Gastrocnemius medialis (tissue), 4 donors: Measurements from ENCODE around the gene ITGB2.

Experiments used
- POLR2A ChIP-seq, 2 donors: fragments of 450-650 bp; IDR thresholded peaks; one replicate each; pipeline ENCODE4 v1.6.1; 2017; ENCODE audit warnings: antibody characterized with exemption in 2 of 2, mild to moderate bottlenecking in 2 of 2, moderate library complexity in 2 of 2
- TF ChIP-seq, protein P1 (sequence below), 5 experiments: fragments of 450-650 bp in 3 of 5; fragments of 200-600 bp in 2 of 5; sonication (generic) in 2 of 5; IDR thresholded peaks in 4 of 5; conservative IDR thresholded peaks in 1 of 5; 1 replicate in 4 of 5; 2 replicates in 1 of 5; pipeline ENCODE4 v1.5.1; 2016 to 2019; ENCODE audit warnings: antibody characterized with exemption in 5 of 5, mild to moderate bottlenecking in 3 of 5, moderate library complexity in 3 of 5

DNA sequence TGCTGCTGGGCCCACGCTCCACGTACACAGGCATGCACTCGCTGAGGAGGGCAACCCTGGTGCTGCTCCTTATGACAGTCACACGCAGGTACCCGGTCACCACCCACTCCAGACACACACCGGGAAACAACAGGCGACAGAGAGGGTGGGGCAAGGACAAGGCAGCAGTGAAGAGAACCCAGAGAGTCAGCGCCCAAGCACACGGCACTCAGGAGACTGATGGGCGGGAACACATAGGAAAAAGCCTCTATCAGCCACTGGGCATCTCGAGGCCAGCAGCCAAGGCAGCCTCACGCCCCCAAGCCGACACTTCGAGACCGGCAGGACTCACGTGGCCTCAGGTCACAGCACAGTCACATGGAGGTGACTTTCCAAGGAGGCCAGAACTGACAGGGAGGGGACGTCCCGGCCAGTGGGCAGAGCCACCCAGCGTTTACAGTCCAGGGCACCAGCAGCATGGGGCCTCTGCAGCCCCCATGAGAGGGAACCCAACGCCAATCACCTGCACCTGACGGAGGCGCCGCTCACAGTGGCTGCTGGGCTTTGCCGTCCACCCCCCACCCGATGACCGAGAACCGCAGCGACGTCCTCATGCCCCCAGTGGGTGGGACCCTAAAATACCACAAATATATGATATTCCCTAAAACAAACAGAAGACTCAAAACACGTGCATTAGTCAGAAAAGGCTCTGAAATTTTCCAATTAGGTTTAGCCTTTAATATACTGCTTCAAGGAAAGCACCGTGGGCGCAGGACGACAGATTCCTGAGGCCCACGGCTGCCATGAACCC lies 66.9 kb downstream of the ITGB2 start:
- TF ChIP-seq, protein P1, sequence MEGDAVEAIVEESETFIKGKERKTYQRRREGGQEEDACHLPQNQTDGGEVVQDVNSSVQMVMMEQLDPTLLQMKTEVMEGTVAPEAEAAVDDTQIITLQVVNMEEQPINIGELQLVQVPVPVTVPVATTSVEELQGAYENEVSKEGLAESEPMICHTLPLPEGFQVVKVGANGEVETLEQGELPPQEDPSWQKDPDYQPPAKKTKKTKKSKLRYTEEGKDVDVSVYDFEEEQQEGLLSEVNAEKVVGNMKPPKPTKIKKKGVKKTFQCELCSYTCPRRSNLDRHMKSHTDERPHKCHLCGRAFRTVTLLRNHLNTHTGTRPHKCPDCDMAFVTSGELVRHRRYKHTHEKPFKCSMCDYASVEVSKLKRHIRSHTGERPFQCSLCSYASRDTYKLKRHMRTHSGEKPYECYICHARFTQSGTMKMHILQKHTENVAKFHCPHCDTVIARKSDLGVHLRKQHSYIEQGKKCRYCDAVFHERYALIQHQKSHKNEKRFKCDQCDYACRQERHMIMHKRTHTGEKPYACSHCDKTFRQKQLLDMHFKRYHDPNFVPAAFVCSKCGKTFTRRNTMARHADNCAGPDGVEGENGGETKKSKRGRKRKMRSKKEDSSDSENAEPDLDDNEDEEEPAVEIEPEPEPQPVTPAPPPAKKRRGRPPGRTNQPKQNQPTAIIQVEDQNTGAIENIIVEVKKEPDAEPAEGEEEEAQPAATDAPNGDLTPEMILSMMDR (IDR thresholded peaks at IDR 0.05 in 4 of 5, conservative IDR thresholded peaks at IDR 0.05 in 1 of 5) = no peak
- peak in 1 of 2 donors; percentile 20 for TF ChIP-seq POLR2A (IDR thresholded peaks at IDR 0.05)
